GM23338 (cell line): Measurements from ENCODE around the gene CCPG1. TPM values are rescaled to one million over a fixed set of nuclear protein-coding genes. Genes with fewer than 3 reads are reported as not detected.

ENCODE experiments used
- ATAC-seq: fragments of 200-7000 bp; cut with Tn5 transposase; 3 replicates; pipeline ENCODE4 v1.9.1; 2020
- DNase-seq: peaks from one replicate; pipeline ENCODE4 v3.0.0-alpha.2; 2015; ENCODE audit warnings: low spot score
- H2AFZ ChIP-seq: fragments of 200-600 bp; sonication (generic); 2 replicates; pipeline ENCODE4 v1.8.0; 2016; ENCODE audit warnings: antibody characterized with exemption, mild to moderate bottlenecking, moderate library complexity
- H3F3A ChIP-seq: fragments of 200-600 bp; sonication (generic); replicated peaks from 2 replicates; pipeline ENCODE4 v1.8.0; 2017; ENCODE audit warnings: antibody characterized with exemption, mixed run types, low read depth
- H3K27ac ChIP-seq: fragments of 200-600 bp; sonication (generic); 2 replicates; pipeline ENCODE4 v1.6.1; 2016; ENCODE audit warnings: low read depth
- H3K27me3 ChIP-seq: fragments of 200-600 bp; sonication (generic); 2 replicates; pipeline ENCODE4 v1.8.0; 2016; ENCODE audit warnings: mild to moderate bottlenecking, mixed run types, moderate library complexity; ENCODE audit not compliant: insufficient read depth
- H3K36me3 ChIP-seq: fragments of 200-600 bp; sonication (generic); 2 replicates; pipeline ENCODE4 v1.8.0; 2016; ENCODE audit warnings: mild to moderate bottlenecking; ENCODE audit not compliant: insufficient read depth
- H3K4me1 ChIP-seq: fragments of 200-600 bp; sonication (generic); 2 replicates; pipeline ENCODE4 v1.8.0; 2016; ENCODE audit warnings: mild to moderate bottlenecking, moderate library complexity; ENCODE audit not compliant: insufficient read depth
- H3K4me2 ChIP-seq: fragments of 200-600 bp; sonication (generic); 2 replicates; pipeline ENCODE4 v1.7.1; 2017; ENCODE audit warnings: mixed run types
- H3K4me3 ChIP-seq: fragments of 200-600 bp; sonication (generic); 2 replicates; pipeline ENCODE4 v1.6.1; 2016; ENCODE audit warnings: mixed run types
- H3K79me2 ChIP-seq: fragments of 200-600 bp; sonication (generic); replicated peaks from 2 replicates; pipeline ENCODE4 v1.8.0; 2017; ENCODE audit warnings: mild to moderate bottlenecking; ENCODE audit not compliant: insufficient read depth
- H3K9me2 ChIP-seq: fragments of 200-600 bp; sonication (generic); 2 replicates; pipeline ENCODE4 v1.8.0; 2017; ENCODE audit not compliant: insufficient read depth
- H4K20me1 ChIP-seq: fragments of 200-600 bp; sonication (generic); replicated peaks from 2 replicates; pipeline ENCODE4 v1.8.0; 2017; ENCODE audit warnings: mild to moderate bottlenecking; ENCODE audit not compliant: insufficient read depth
- H3K27ac Mint-ChIP-seq: 2 replicates; pipeline ENCODE4 v1.8.0; 2020; ENCODE audit warnings: inconsistent platforms, mild to moderate bottlenecking, moderate library complexity, mixed read lengths
- H3K27me3 Mint-ChIP-seq: 3 replicates; pipeline ENCODE4 v1.8.0; 2022; ENCODE audit warnings: low read depth, mild to moderate bottlenecking, moderate library complexity, mixed read lengths, inconsistent platforms; ENCODE audit not compliant: insufficient read depth, poor library complexity
- H3K36me3 Mint-ChIP-seq: 3 replicates; pipeline ENCODE4 v1.8.0; 2021; ENCODE audit warnings: low read depth, mild to moderate bottlenecking, inconsistent platforms, moderate library complexity, mixed read lengths
- H3K4me1 Mint-ChIP-seq: 3 replicates; pipeline ENCODE4 v1.8.0; 2020; ENCODE audit warnings: mild to moderate bottlenecking, inconsistent platforms, mixed read lengths
- H3K4me3 Mint-ChIP-seq: 3 replicates; pipeline ENCODE4 v1.8.0; 2021; ENCODE audit warnings: moderate library complexity, mild to moderate bottlenecking, inconsistent platforms, mixed read lengths
- H3K9me3 Mint-ChIP-seq: 3 replicates; pipeline ENCODE4 v1.8.0; 2020; ENCODE audit warnings: moderate library complexity, mild to moderate bottlenecking, inconsistent platforms, mixed read lengths
- CREB1 ChIP-seq: fragments of 250-450 bp; sonication (Bioruptor Pico); IDR thresholded peaks from 2 replicates; pipeline ENCODE4 v1.5.0; 2020; ENCODE audit warnings: low read depth, mild to moderate bottlenecking, moderate library complexity
- EZH2 ChIP-seq: fragments of 200-600 bp; sonication (generic); IDR thresholded peaks from one replicate; pipeline ENCODE4 v1.8.0; 2017; ENCODE audit warnings: antibody characterized with exemption, mild to moderate bottlenecking, low read depth; ENCODE audit not compliant: unreplicated experiment
- EZH2phosphoT487 ChIP-seq: fragments of 200-600 bp; sonication (generic); IDR thresholded peaks from one replicate; pipeline ENCODE4 v1.8.1; 2018; ENCODE audit warnings: antibody characterized with exemption; ENCODE audit not compliant: unreplicated experiment
- JUNB ChIP-seq: IDR thresholded peaks from one replicate; pipeline ENCODE4 v1.6.1; 2016; ENCODE audit warnings: antibody characterized with exemption; ENCODE audit not compliant: unreplicated experiment
- NANOG ChIP-seq: IDR thresholded peaks from 2 replicates; pipeline ENCODE4 v1.6.1; 2016; ENCODE audit warnings: antibody characterized with exemption, borderline replicate concordance
- POLR2AphosphoS5 ChIP-seq: IDR thresholded peaks from 2 replicates; pipeline ENCODE4 v1.6.1; 2016; ENCODE audit warnings: antibody characterized with exemption, low read depth
- STAT1 ChIP-seq: IDR thresholded peaks from one replicate; pipeline ENCODE4 v1.6.1; 2016; ENCODE audit warnings: antibody characterized with exemption; ENCODE audit not compliant: unreplicated experiment
- ZNF114 ChIP-seq: fragments of 250-450 bp; sonication (Bioruptor Pico); IDR thresholded peaks from 2 replicates; pipeline ENCODE4 v1.5.0; 2020; ENCODE audit warnings: mild to moderate bottlenecking, moderate library complexity
- ZNF331 ChIP-seq: fragments of 250-450 bp; sonication (Bioruptor Pico); IDR thresholded peaks from 2 replicates; pipeline ENCODE4 v1.5.0; 2020; ENCODE audit warnings: low read depth, mild to moderate bottlenecking, moderate library complexity
- polyA plus RNA-seq: library from polyadenylated mRNA; unstranded; fragments of >200 nt; fragmentation: Nextera tagmentation; extraction: Ambion mirVana; gene quantifications from 2 replicates; pipeline ENCODE4 v1.2.1, GENCODE V29; 2016
- total RNA-seq: library from RNA; depleted of rRNA; stranded (reverse); fragments of >200 nt; shearing (Covaris generic); gene quantifications from 2 replicates; pipeline ENCODE4 v1.2.3, GENCODE V29; 2014
- TF ChIP-seq, protein P1 (sequence below): fragments of 250-450 bp; sonication (Bioruptor Pico); IDR thresholded peaks from 2 replicates; pipeline ENCODE4 v1.5.0; 2020; ENCODE audit warnings: mild to moderate bottlenecking, moderate library complexity
- TF ChIP-seq, protein P2 (sequence below): IDR thresholded peaks from 2 replicates; pipeline ENCODE4 v1.6.1; 2016; ENCODE audit warnings: antibody characterized with exemption
- TF ChIP-seq, protein P3 (sequence below), 2 experiments: fragments of 200-600 bp in 1 of 2; sonication (generic) in 1 of 2; conservative IDR thresholded peaks; 2 replicates each; pipeline versions ENCODE4 v1.5.1 to v1.6.1; 2016 to 2017; ENCODE audit warnings: antibody characterized with exemption in 2 of 2, low read depth in 2 of 2, mild to moderate bottlenecking in 2 of 2, moderate library complexity in 1 of 2
- TF ChIP-seq, protein P4 (sequence below): IDR thresholded peaks from one replicate; pipeline ENCODE4 v1.6.1; 2018; ENCODE audit warnings: antibody characterized with exemption; ENCODE audit not compliant: unreplicated experiment

The CCPG1 gene
- total and polyA plus RNA-seq, 2 experiments from 2014 or later: 7.7 to 11.1 TPM

DNA sequence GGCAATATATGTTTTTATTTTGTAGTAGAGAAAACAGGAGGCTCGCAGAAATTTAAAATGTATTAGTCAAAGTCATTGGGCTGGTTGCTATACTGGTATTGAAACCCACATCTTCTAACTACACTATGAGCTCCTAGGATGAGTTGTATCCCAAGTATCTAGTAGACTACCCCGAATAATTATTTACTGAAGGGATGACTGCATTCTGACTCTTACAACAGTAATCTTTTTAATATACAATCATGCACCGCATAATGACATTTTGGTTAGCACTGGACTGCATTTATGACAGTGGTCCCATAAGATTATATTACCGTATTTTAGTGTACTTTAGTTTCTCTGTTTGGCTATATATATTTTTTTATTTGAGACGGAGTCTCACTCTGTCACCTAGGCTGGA is 73.8 kb downstream of the CCPG1 start:
- Histone ChIP-seq H3K27me3 (no peaks in the 10 kb centered on the region), H4K20me1 (no peaks in the 10 kb centered on the region), H3K4me3 (no peak overlapping the region), H3K4me1 (no peaks in the 10 kb centered on the region), H3K36me3 (no peaks in the 10 kb centered on the region), H3F3A (no peaks in the 10 kb centered on the region), H3K9me2 (peaks cover 4% of the 10 kb centered on the region; the same call in 1 of the 2 replicates), H2AFZ (no peak overlapping the region), H3K4me2 (no peak overlapping the region), H3K27ac (no peak overlapping the region), H3K79me2 (no peaks in the 10 kb centered on the region)
- TF ChIP-seq CREB1 (CRISPR knock-in tag): no peak
- no peak for TF ChIP-seq EZH2phosphoT487
- no peak for TF ChIP-seq EZH2
- TF ChIP-seq, protein P1, sequence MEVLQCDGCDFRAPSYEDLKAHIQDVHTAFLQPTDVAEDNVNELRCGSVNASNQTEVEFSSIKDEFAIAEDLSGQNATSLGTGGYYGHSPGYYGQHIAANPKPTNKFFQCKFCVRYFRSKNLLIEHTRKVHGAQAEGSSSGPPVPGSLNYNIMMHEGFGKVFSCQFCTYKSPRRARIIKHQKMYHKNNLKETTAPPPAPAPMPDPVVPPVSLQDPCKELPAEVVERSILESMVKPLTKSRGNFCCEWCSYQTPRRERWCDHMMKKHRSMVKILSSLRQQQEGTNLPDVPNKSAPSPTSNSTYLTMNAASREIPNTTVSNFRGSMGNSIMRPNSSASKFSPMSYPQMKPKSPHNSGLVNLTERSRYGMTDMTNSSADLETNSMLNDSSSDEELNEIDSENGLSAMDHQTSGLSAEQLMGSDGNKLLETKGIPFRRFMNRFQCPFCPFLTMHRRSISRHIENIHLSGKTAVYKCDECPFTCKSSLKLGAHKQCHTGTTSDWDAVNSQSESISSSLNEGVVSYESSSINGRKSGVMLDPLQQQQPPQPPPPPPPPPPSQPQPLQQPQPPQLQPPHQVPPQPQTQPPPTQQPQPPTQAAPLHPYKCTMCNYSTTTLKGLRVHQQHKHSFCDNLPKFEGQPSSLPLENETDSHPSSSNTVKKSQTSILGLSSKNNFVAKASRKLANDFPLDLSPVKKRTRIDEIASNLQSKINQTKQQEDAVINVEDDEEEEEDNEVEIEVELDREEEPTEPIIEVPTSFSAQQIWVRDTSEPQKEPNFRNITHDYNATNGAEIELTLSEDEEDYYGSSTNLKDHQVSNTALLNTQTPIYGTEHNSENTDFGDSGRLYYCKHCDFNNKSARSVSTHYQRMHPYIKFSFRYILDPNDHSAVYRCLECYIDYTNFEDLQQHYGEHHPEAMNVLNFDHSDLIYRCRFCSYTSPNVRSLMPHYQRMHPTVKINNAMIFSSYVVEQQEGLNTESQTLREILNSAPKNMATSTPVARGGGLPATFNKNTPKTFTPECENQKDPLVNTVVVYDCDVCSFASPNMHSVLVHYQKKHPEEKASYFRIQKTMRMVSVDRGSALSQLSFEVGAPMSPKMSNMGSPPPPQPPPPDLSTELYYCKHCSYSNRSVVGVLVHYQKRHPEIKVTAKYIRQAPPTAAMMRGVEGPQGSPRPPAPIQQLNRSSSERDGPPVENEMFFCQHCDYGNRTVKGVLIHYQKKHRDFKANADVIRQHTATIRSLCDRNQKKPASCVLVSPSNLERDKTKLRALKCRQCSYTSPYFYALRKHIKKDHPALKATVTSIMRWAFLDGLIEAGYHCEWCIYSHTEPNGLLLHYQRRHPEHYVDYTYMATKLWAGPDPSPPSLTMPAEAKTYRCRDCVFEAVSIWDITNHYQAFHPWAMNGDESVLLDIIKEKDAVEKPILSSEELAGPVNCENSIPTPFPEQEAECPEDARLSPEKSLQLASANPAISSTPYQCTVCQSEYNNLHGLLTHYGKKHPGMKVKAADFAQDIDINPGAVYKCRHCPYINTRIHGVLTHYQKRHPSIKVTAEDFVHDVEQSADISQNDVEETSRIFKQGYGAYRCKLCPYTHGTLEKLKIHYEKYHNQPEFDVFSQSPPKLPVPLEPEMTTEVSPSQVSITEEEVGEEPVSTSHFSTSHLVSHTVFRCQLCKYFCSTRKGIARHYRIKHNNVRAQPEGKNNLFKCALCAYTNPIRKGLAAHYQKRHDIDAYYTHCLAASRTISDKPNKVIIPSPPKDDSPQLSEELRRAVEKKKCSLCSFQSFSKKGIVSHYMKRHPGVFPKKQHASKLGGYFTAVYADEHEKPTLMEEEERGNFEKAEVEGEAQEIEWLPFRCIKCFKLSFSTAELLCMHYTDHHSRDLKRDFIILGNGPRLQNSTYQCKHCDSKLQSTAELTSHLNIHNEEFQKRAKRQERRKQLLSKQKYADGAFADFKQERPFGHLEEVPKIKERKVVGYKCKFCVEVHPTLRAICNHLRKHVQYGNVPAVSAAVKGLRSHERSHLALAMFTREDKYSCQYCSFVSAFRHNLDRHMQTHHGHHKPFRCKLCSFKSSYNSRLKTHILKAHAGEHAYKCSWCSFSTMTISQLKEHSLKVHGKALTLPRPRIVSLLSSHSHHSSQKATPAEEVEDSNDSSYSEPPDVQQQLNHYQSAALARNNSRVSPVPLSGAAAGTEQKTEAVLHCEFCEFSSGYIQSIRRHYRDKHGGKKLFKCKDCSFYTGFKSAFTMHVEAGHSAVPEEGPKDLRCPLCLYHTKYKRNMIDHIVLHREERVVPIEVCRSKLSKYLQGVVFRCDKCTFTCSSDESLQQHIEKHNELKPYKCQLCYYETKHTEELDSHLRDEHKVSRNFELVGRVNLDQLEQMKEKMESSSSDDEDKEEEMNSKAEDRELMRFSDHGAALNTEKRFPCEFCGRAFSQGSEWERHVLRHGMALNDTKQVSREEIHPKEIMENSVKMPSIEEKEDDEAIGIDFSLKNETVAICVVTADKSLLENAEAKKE (CRISPR knock-in tag): no peak
- TF ChIP-seq ZNF331 (CRISPR knock-in tag): no peak
- TF ChIP-seq, protein P2, sequence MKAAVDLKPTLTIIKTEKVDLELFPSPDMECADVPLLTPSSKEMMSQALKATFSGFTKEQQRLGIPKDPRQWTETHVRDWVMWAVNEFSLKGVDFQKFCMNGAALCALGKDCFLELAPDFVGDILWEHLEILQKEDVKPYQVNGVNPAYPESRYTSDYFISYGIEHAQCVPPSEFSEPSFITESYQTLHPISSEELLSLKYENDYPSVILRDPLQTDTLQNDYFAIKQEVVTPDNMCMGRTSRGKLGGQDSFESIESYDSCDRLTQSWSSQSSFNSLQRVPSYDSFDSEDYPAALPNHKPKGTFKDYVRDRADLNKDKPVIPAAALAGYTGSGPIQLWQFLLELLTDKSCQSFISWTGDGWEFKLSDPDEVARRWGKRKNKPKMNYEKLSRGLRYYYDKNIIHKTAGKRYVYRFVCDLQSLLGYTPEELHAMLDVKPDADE: no peak
- no peak for TF ChIP-seq ZNF114 (CRISPR knock-in tag)
- TF ChIP-seq NANOG: no peak
- TF ChIP-seq, protein P3, sequence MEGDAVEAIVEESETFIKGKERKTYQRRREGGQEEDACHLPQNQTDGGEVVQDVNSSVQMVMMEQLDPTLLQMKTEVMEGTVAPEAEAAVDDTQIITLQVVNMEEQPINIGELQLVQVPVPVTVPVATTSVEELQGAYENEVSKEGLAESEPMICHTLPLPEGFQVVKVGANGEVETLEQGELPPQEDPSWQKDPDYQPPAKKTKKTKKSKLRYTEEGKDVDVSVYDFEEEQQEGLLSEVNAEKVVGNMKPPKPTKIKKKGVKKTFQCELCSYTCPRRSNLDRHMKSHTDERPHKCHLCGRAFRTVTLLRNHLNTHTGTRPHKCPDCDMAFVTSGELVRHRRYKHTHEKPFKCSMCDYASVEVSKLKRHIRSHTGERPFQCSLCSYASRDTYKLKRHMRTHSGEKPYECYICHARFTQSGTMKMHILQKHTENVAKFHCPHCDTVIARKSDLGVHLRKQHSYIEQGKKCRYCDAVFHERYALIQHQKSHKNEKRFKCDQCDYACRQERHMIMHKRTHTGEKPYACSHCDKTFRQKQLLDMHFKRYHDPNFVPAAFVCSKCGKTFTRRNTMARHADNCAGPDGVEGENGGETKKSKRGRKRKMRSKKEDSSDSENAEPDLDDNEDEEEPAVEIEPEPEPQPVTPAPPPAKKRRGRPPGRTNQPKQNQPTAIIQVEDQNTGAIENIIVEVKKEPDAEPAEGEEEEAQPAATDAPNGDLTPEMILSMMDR (conservative IDR thresholded peaks at IDR 0.05; ENCODE audit: low read depth in 2 of 2): no peak
- no peak for TF ChIP-seq JUNB
- TF ChIP-seq POLR2AphosphoS5: no peak
- TF ChIP-seq, protein P4, sequence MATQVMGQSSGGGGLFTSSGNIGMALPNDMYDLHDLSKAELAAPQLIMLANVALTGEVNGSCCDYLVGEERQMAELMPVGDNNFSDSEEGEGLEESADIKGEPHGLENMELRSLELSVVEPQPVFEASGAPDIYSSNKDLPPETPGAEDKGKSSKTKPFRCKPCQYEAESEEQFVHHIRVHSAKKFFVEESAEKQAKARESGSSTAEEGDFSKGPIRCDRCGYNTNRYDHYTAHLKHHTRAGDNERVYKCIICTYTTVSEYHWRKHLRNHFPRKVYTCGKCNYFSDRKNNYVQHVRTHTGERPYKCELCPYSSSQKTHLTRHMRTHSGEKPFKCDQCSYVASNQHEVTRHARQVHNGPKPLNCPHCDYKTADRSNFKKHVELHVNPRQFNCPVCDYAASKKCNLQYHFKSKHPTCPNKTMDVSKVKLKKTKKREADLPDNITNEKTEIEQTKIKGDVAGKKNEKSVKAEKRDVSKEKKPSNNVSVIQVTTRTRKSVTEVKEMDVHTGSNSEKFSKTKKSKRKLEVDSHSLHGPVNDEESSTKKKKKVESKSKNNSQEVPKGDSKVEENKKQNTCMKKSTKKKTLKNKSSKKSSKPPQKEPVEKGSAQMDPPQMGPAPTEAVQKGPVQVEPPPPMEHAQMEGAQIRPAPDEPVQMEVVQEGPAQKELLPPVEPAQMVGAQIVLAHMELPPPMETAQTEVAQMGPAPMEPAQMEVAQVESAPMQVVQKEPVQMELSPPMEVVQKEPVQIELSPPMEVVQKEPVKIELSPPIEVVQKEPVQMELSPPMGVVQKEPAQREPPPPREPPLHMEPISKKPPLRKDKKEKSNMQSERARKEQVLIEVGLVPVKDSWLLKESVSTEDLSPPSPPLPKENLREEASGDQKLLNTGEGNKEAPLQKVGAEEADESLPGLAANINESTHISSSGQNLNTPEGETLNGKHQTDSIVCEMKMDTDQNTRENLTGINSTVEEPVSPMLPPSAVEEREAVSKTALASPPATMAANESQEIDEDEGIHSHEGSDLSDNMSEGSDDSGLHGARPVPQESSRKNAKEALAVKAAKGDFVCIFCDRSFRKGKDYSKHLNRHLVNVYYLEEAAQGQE: no peak
- no peak for TF ChIP-seq STAT1
- DNase-seq (no peak), ATAC-seq (no peak)
- Mint-ChIP-seq H3K4me1 (no peaks in the 10 kb centered on the region), H3K27ac (no peak overlapping the region), H3K27me3 (peaks cover 3% of the 10 kb centered on the region), H3K4me3 (no peak overlapping the region), H3K9me3 (no peaks in the 10 kb centered on the region), H3K36me3 (no peaks in the 10 kb centered on the region)
